Nephron progenitor cell (in vitro differentiated cells): ENCODE data around the gene NRGN.
A peak's percentile ranks its signal among the peaks of the same experiment; 100 is the strongest.

ENCODE experiments used
- DNase-seq: peaks from one replicate; pipeline ENCODE4 v3.0.0; 2021
- H3K27ac Mint-ChIP-seq: 2 replicates; pipeline ENCODE4 v1.8.0; 2021; ENCODE audit warnings: mild to moderate bottlenecking, moderate library complexity, mixed read lengths
- H3K27me3 Mint-ChIP-seq: 2 replicates; pipeline ENCODE4 v1.8.0; 2021; ENCODE audit warnings: mild to moderate bottlenecking, low read depth, mixed read lengths; ENCODE audit not compliant: poor library complexity
- H3K36me3 Mint-ChIP-seq: 2 replicates; pipeline ENCODE4 v1.8.0; 2021; ENCODE audit warnings: low read depth, mixed read lengths
- H3K4me1 Mint-ChIP-seq: 2 replicates; pipeline ENCODE4 v1.8.0; 2021; ENCODE audit warnings: mixed read lengths
- H3K4me3 Mint-ChIP-seq: 2 replicates; pipeline ENCODE4 v1.8.0; 2021; ENCODE audit warnings: mild to moderate bottlenecking, moderate library complexity, mixed read lengths
- H3K9me3 Mint-ChIP-seq: 2 replicates; pipeline ENCODE4 v1.8.0; 2021; ENCODE audit warnings: mild to moderate bottlenecking, moderate library complexity, mixed read lengths
- CTCF ChIP-seq: fragments of 200-600 bp; sonication (generic); IDR thresholded peaks from 2 replicates; pipeline ENCODE4 v1.5.0; 2021; ENCODE audit warnings: antibody characterized with exemption

NRGN gene

DNA sequence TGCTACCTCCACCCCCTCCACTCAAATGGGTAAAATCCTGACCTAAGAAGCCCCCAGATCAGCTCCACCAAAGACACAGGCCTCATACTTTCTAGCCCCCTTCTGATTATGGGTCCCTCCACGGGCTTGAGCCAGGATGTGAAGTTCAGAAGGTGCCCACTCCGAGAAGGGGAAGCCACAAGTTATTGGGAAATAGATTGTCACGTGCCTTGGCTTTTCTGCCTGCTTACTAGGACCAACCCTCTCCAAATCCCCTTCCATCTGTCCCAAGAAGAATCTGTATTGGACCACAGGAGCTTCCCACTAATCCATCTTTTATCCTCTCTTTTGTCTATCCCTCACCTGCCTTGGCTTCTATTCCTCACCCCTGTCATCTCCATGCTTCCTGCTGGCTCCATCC lies 3.0 kb upstream of the NRGN start:
- no peak for TF ChIP-seq CTCF
- no peaks in the 10 kb centered on the region for H3K36me3 Mint-ChIP-seq
- H3K27me3 Mint-ChIP-seq = peaks cover 94% of the 10 kb centered on the region
- H3K4me1 Mint-ChIP-seq = peaks cover 32% of the 10 kb centered on the region
- no peak overlapping the region for H3K27ac Mint-ChIP-seq
- no peak overlapping the region for H3K4me3 Mint-ChIP-seq
- no peaks in the 10 kb centered on the region for H3K9me3 Mint-ChIP-seq
- no peak for DNase-seq

GRCh38 chr11:124737638-124738305 lies 2.0 kb upstream of the NRGN start:
- no peak for TF ChIP-seq CTCF
- Mint-ChIP-seq H3K4me3 (no peak overlapping the region), H3K27ac (no peak overlapping the region), H3K9me3 (no peaks in the 10 kb centered on the region), H3K36me3 (no peaks in the 10 kb centered on the region), H3K27me3 (peaks cover 96% of the 10 kb centered on the region), H3K4me1 (peaks cover 34% of the 10 kb centered on the region)
- DNase-seq = no peak

GRCh38 chr11:124738713-124739478 lies 846 bp upstream of the NRGN start:
- Mint-ChIP-seq H3K4me3 (peak overlapping the region; percentile 78), H3K27me3 (peaks cover 100% of the 10 kb centered on the region), H3K27ac (no peak overlapping the region), H3K4me1 (peaks cover 34% of the 10 kb centered on the region), H3K36me3 (no peaks in the 10 kb centered on the region), H3K9me3 (no peaks in the 10 kb centered on the region)
- no peak for DNase-seq
- no peak for TF ChIP-seq CTCF

DNA sequence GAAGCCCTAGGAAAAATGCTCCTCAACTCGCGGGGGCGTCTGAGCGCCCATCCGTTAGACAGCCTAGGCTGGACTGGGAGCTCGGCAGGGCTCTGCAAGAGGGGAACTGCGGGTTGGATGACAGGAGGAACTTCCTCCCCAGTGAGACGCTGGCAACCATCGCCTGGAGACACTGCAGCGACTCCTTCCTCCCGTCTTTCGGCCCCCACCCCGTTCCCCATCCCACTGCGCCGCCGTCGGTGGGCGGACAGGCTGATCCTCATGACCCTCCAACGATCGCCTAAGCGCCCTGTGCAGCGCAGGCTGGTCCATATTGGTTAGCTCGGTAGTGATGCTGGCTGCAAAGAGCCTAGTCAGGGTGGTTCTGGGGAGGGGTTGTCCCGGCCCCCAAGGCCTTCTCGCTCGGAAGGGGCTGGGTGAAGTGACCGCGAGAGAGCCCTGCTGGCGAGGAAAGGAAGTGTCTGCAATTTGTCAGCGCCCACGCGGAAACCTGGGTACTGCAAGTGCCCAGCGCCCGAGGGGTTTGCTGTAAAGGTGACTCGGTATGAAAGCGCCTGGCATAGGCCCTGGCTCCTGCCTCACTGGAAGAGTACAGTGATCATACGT lies 638 bp downstream of the NRGN start:
- H3K36me3 Mint-ChIP-seq = no peaks in the 10 kb centered on the region

GRCh38 chr11:124742555-124742954 lies 2.8 kb downstream of the NRGN start:
- Mint-ChIP-seq H3K27me3 (peaks cover 100% of the 10 kb centered on the region), H3K9me3 (no peaks in the 10 kb centered on the region), H3K4me1 (peaks cover 50% of the 10 kb centered on the region)

More for the DNA sequence above, 638 bp downstream of the NRGN start:
- peaks cover 37% of the 10 kb centered on the region for H3K4me1 Mint-ChIP-seq
- no peaks in the 10 kb centered on the region for H3K9me3 Mint-ChIP-seq
- DNase-seq = no peak
- peak overlapping the region; percentile 78 for H3K4me3 Mint-ChIP-seq
- H3K27ac Mint-ChIP-seq = no peak overlapping the region
- peaks cover 100% of the 10 kb centered on the region for H3K27me3 Mint-ChIP-seq
- TF ChIP-seq CTCF = peak; percentile 41

More at GRCh38 chr11:124742555-124742954, 2.8 kb downstream of the NRGN start:
- no peak overlapping the region for H3K4me3 Mint-ChIP-seq
- no peaks in the 10 kb centered on the region for H3K36me3 Mint-ChIP-seq
- TF ChIP-seq CTCF = no peak
- no peak for DNase-seq
- H3K27ac Mint-ChIP-seq = no peak overlapping the region
